HEK293 (cell line): ENCODE measurements around the gene ALDH9A1.
"Not testable (repeated sequence)": the region's sequence is repeated elsewhere in the genome, so short reads cannot be mapped to it uniquely, and the experiment has no call there.

ENCODE experiments used
- CTCF ChIA-PET: fragments of 350-600 bp; formaldehyde crosslinking; extraction: SDS; loops from one replicate; lab custom pipeline; 2021; ENCODE audit warnings: antibody characterized with exemption; lab: Yijun Ruan, JAX
- POLR2A ChIA-PET: fragments of 300-600 bp; formaldehyde crosslinking; extraction: SDS; loops from one replicate; lab custom pipeline; 2020; ENCODE audit warnings: antibody characterized with exemption, inconsistent platforms; lab: Yijun Ruan, JAX
- H3K27ac ChIP-seq: fragments of 200-500 bp; sonication (Bioruptor generic); 2 replicates; pipeline ENCODE4 v1.5.1; 2014; ENCODE audit warnings: low read depth, low read length, control low read depth, inconsistent platforms; ENCODE audit errors: extremely low read depth
- H3K36me3 ChIP-seq, 2 experiments: fragments of 200-500 bp in 1 of 2; sonication (Bioruptor generic) in 1 of 2; 1 replicate in 1 of 2; 2 replicates in 1 of 2; pipeline ENCODE4 v1.5.1; 2014 to 2017; ENCODE audit warnings: inconsistent platforms in 2 of 2, low read length in 2 of 2; ENCODE audit not compliant: control insufficient read depth in 2 of 2, insufficient read depth in 1 of 2
- H3K4me1 ChIP-seq: fragments of 200-500 bp; sonication (Bioruptor generic); 2 replicates; pipeline ENCODE4 v1.5.1; 2014; ENCODE audit warnings: mild to moderate bottlenecking, low read length, inconsistent platforms; ENCODE audit not compliant: control insufficient read depth, insufficient read depth
- H3K4me3 ChIP-seq: 2 replicates; pipeline ENCODE4 v1.5.1; 2011; ENCODE audit warnings: low read depth, mild to moderate bottlenecking, control low read depth, low read length, moderate library complexity
- H3K9me3 ChIP-seq: fragments of 200-500 bp; sonication (Bioruptor generic); 2 replicates; pipeline ENCODE4 v1.5.1; 2014; ENCODE audit warnings: low read depth, low read length, inconsistent platforms; ENCODE audit not compliant: control insufficient read depth, insufficient read depth
- HOXA7 ChIP-seq: sonication (generic); formaldehyde crosslinking; IDR thresholded peaks from 2 replicates; pipeline ENCODE4 v1.8.1; 2022; ENCODE audit warnings: missing genetic modification reagents, borderline replicate concordance
- ZNF266 ChIP-seq: fragments of 450-650 bp; formaldehyde crosslinking; IDR thresholded peaks from 2 replicates; pipeline ENCODE4 v1.5.1; 2016; ENCODE audit warnings: missing biosample characterization, missing genetic modification characterization, low read depth
- ZNF302 ChIP-seq: fragments of 450-650 bp; formaldehyde crosslinking; IDR thresholded peaks from 2 replicates; pipeline ENCODE4 v1.5.1; 2016; ENCODE audit warnings: missing biosample characterization, missing genetic modification characterization, low read depth
- ZNF366 ChIP-seq: fragments of 450-650 bp; formaldehyde crosslinking; conservative IDR thresholded peaks from 2 replicates; pipeline ENCODE4 v1.5.1; 2016; ENCODE audit warnings: missing biosample characterization, missing genetic modification characterization
- ZNF394 ChIP-seq: fragments of 450-650 bp; formaldehyde crosslinking; IDR thresholded peaks from 2 replicates; pipeline ENCODE4 v1.5.1; 2016; ENCODE audit warnings: missing biosample characterization, missing genetic modification characterization, mild to moderate bottlenecking, moderate library complexity, borderline replicate concordance
- ZNF423 ChIP-seq: fragments of 450-650 bp; formaldehyde crosslinking; IDR thresholded peaks from 2 replicates; pipeline ENCODE4 v1.5.1; 2016; ENCODE audit warnings: missing biosample characterization, missing genetic modification characterization
- ZNF426 ChIP-seq: fragments of 450-650 bp; formaldehyde crosslinking; IDR thresholded peaks from 2 replicates; pipeline ENCODE4 v1.5.1; 2017; ENCODE audit warnings: missing biosample characterization, missing genetic modification characterization, mild to moderate bottlenecking, inconsistent platforms, moderate library complexity
- ZNF514 ChIP-seq: fragments of 450-650 bp; formaldehyde crosslinking; IDR thresholded peaks from 2 replicates; pipeline ENCODE4 v1.5.1; 2016; ENCODE audit warnings: missing biosample characterization, missing genetic modification characterization
- ZNF549 ChIP-seq: fragments of 450-650 bp; IDR thresholded peaks from 2 replicates; pipeline ENCODE4 v1.5.1; 2018; ENCODE audit warnings: missing biosample characterization, missing genetic modification characterization, mild to moderate bottlenecking, inconsistent platforms, moderate library complexity
- ZNF654 ChIP-seq: fragments of 450-650 bp; formaldehyde crosslinking; IDR thresholded peaks from 2 replicates; pipeline ENCODE4 v1.5.1; 2016; ENCODE audit warnings: low read depth, missing biosample characterization, missing genetic modification characterization
- ZSCAN30 ChIP-seq: fragments of 450-650 bp; IDR thresholded peaks from 2 replicates; pipeline ENCODE4 v1.5.1; 2018; ENCODE audit warnings: missing biosample characterization, mild to moderate bottlenecking, missing genetic modification characterization, moderate library complexity
- TF ChIP-seq, protein P1 (sequence below): fragments of 450-650 bp; formaldehyde crosslinking; IDR thresholded peaks from 2 replicates; pipeline ENCODE4 v1.5.1; 2017; ENCODE audit warnings: missing biosample characterization, missing genetic modification characterization
- TF ChIP-seq, protein P2 (sequence below): fragments of 450-650 bp; formaldehyde crosslinking; IDR thresholded peaks from 2 replicates; pipeline ENCODE4 v1.5.1; 2016; ENCODE audit warnings: missing biosample characterization, missing genetic modification characterization
- TF ChIP-seq, protein P3 (sequence below): fragments of 450-650 bp; IDR thresholded peaks from 2 replicates; pipeline ENCODE4 v1.5.1; 2018; ENCODE audit warnings: missing biosample characterization, missing genetic modification characterization
- TF ChIP-seq, protein P4 (sequence below): fragments of 450-650 bp; formaldehyde crosslinking; IDR thresholded peaks from 2 replicates; pipeline ENCODE4 v1.5.1; 2016; ENCODE audit warnings: missing biosample characterization, missing genetic modification characterization, borderline replicate concordance

ALDH9A1 gene

DNA sequence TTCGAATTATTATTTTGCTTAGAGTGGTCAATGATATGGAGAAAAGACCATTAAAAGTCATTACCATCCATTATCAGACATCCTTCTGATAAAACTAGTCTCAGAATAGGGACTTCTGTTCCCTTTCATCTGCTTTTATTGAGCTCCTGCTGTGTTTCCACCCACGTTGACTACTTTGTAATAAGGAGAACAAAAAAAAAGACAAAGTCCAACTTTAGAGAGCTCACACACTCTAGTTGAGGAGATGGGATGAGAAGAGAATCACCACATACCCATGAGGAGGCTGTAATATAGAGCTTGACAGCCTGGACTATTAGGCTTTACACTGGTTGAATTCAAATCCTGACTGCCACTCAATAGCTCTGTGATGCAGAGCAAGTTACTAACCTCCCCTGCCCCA lies 27.8 kb upstream of the ALDH9A1 start (continued):
- TF ChIP-seq ZNF549, result no peak
- no peak for TF ChIP-seq HOXA7 (CRISPR knock-in tag)

DNA sequence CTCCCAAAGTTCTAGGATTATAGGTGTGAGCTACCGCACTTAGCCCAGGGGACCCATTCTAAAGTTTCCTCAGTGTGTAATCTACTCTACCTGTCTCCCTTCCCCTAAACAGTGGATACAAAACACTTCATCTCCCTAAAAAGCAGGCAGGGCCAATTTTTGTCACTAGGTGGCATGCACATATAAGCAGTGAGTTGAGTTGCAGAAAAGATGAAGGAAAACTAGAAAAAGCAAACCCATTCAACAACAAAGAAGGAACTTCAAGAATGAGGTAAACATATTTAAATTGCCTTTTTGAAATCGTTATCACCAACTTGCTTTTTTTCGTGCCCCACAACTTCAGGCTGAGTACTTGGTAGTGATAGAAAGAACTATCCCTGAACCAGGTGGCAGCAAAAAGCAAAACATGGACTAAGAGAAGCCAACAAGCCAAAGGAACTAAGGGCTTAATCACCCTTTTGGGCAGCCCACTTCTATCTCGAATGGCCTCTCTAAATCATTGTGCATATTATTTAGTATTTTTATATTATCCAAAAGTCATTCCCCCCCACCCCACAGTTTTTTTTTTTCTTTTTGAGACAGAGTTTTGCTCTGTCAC lies 19.7 kb upstream of the ALDH9A1 start:
- ChIA-PET POLR2A (no interaction called here), CTCF (interaction anchor here (0.6 to 1.7 kb wide), 14 partner anchors 9 to 766 kb away, joined by 3 to 15 read pairs (median 4); partner anchors contain the start of gene ALDH9A1)
- no peaks in the 10 kb centered on the region for H3K36me3 ChIP-seq
- H3K4me3 ChIP-seq, result no peak overlapping the region
- TF ChIP-seq ZNF302 (tag by site-specific recombination) (no peak), ZNF366 (peak; percentile 26; the same call in 1 of the 2 replicates), ZNF423 (tag by site-specific recombination) (no peak), ZSCAN30 (tag by site-specific recombination) (no peak), ZNF654 (tag by site-specific recombination) (peak; percentile 95)
- TF ChIP-seq, protein P1, sequence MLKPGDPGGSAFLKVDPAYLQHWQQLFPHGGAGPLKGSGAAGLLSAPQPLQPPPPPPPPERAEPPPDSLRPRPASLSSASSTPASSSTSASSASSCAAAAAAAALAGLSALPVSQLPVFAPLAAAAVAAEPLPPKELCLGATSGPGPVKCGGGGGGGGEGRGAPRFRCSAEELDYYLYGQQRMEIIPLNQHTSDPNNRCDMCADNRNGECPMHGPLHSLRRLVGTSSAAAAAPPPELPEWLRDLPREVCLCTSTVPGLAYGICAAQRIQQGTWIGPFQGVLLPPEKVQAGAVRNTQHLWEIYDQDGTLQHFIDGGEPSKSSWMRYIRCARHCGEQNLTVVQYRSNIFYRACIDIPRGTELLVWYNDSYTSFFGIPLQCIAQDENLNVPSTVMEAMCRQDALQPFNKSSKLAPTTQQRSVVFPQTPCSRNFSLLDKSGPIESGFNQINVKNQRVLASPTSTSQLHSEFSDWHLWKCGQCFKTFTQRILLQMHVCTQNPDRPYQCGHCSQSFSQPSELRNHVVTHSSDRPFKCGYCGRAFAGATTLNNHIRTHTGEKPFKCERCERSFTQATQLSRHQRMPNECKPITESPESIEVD (tag by site-specific recombination), result peak; percentile 78
- TF ChIP-seq, protein P2, sequence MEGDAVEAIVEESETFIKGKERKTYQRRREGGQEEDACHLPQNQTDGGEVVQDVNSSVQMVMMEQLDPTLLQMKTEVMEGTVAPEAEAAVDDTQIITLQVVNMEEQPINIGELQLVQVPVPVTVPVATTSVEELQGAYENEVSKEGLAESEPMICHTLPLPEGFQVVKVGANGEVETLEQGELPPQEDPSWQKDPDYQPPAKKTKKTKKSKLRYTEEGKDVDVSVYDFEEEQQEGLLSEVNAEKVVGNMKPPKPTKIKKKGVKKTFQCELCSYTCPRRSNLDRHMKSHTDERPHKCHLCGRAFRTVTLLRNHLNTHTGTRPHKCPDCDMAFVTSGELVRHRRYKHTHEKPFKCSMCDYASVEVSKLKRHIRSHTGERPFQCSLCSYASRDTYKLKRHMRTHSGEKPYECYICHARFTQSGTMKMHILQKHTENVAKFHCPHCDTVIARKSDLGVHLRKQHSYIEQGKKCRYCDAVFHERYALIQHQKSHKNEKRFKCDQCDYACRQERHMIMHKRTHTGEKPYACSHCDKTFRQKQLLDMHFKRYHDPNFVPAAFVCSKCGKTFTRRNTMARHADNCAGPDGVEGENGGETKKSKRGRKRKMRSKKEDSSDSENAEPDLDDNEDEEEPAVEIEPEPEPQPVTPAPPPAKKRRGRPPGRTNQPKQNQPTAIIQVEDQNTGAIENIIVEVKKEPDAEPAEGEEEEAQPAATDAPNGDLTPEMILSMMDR (tag by site-specific recombination), result peak; percentile 79
- H3K27ac ChIP-seq, result no peak overlapping the region
- no peaks in the 10 kb centered on the region; the same call in 1 of the 2 replicates for H3K9me3 ChIP-seq
- no peaks in the 10 kb centered on the region for H3K4me1 ChIP-seq

DNA sequence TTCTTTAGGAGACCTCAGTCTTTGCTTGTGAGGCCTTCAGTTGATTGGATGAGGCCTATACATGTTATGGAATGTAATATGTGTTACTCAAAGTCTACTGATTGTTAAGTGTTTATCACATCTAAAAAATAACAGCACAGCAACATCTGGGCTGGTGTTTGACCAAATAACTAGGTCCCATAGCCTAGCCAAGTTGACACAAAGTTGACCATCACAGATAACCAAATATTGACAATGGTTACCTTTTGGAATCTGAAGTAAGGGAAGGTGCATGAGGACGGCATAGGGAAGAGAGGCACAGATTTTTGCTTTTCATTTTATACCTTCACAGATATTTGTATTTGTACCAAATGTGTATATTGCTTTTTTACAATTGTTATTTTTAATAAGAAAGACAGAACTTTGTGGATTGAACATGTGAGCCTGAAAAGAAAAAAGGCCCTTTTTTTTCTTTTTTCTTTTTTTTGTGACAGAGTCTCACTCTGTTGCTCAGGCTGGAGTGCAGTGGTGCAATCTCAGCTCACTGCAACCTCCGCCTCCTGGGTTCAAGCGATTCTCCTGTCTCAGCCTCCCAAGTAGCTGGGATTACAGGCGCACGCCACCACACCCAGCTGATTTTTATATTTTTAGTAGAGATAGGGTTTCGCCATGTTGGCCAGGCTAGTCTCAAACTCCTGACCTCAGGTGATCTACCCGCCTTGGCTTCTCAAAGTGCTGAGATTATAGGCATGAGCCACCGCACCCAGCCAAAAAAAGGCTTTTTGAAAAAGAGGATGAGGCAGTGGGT lies 18.1 kb upstream of the ALDH9A1 start:
- not testable (repeated sequence) for H3K27ac ChIP-seq, H3K36me3 ChIP-seq, H3K9me3 ChIP-seq, H3K4me1 ChIP-seq, H3K4me3 ChIP-seq
- CTCF ChIA-PET, result interaction anchor here (0.6 to 1.7 kb wide), 6 partner anchors 10 to 199 kb away, joined by 3 to 15 read pairs (median 6); partner anchors contain the start of gene ALDH9A1
- POLR2A ChIA-PET, result interaction anchor here (1.0 kb wide), 1 partner anchor 198 kb away, joined by 13 read pairs; no protein-coding TSS in a partner anchor

DNA sequence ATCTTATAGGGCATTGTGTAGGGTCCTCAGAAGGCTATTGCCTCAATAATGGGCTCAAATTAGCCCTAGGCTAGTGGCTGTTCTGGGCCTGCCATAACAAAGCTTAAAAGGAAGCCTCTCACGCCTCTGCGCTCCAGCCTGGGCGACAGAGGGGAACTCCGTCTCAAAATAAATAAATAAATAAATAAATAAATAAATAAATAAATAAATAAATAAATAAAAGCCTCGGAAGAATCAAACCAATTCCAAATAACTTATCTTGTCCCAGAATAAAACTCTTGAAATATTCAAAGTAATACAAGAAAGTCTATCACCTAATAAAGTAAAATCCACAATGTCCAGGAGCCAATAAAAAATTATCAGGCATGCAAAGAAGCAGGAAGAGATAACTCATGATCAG lies 14.4 kb upstream of the ALDH9A1 start:
- ChIA-PET CTCF (interaction anchor here (0.5 to 0.8 kb wide), 2 partner anchors 111 to 202 kb away, joined by 3 to 4 read pairs; no protein-coding TSS in a partner anchor), POLR2A (no interaction called here)
- Histone ChIP-seq H3K36me3 (no peaks in the 10 kb centered on the region), H3K4me1 (no peaks in the 10 kb centered on the region), H3K27ac (no peak overlapping the region), H3K9me3 (no peaks in the 10 kb centered on the region; the same call in 1 of the 2 replicates), H3K4me3 (no peak overlapping the region)
- TF ChIP-seq ZNF514 (tag by site-specific recombination) (no peak), ZNF426 (peak; percentile 70), ZNF266 (peak; percentile 29; the same call in 1 of the 2 replicates), ZNF394 (peak; percentile 81)
- TF ChIP-seq, protein P3, sequence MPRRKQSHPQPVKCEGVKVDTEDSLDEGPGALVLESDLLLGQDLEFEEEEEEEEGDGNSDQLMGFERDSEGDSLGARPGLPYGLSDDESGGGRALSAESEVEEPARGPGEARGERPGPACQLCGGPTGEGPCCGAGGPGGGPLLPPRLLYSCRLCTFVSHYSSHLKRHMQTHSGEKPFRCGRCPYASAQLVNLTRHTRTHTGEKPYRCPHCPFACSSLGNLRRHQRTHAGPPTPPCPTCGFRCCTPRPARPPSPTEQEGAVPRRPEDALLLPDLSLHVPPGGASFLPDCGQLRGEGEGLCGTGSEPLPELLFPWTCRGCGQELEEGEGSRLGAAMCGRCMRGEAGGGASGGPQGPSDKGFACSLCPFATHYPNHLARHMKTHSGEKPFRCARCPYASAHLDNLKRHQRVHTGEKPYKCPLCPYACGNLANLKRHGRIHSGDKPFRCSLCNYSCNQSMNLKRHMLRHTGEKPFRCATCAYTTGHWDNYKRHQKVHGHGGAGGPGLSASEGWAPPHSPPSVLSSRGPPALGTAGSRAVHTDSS (tag by site-specific recombination), result no peak
- TF ChIP-seq, protein P4, sequence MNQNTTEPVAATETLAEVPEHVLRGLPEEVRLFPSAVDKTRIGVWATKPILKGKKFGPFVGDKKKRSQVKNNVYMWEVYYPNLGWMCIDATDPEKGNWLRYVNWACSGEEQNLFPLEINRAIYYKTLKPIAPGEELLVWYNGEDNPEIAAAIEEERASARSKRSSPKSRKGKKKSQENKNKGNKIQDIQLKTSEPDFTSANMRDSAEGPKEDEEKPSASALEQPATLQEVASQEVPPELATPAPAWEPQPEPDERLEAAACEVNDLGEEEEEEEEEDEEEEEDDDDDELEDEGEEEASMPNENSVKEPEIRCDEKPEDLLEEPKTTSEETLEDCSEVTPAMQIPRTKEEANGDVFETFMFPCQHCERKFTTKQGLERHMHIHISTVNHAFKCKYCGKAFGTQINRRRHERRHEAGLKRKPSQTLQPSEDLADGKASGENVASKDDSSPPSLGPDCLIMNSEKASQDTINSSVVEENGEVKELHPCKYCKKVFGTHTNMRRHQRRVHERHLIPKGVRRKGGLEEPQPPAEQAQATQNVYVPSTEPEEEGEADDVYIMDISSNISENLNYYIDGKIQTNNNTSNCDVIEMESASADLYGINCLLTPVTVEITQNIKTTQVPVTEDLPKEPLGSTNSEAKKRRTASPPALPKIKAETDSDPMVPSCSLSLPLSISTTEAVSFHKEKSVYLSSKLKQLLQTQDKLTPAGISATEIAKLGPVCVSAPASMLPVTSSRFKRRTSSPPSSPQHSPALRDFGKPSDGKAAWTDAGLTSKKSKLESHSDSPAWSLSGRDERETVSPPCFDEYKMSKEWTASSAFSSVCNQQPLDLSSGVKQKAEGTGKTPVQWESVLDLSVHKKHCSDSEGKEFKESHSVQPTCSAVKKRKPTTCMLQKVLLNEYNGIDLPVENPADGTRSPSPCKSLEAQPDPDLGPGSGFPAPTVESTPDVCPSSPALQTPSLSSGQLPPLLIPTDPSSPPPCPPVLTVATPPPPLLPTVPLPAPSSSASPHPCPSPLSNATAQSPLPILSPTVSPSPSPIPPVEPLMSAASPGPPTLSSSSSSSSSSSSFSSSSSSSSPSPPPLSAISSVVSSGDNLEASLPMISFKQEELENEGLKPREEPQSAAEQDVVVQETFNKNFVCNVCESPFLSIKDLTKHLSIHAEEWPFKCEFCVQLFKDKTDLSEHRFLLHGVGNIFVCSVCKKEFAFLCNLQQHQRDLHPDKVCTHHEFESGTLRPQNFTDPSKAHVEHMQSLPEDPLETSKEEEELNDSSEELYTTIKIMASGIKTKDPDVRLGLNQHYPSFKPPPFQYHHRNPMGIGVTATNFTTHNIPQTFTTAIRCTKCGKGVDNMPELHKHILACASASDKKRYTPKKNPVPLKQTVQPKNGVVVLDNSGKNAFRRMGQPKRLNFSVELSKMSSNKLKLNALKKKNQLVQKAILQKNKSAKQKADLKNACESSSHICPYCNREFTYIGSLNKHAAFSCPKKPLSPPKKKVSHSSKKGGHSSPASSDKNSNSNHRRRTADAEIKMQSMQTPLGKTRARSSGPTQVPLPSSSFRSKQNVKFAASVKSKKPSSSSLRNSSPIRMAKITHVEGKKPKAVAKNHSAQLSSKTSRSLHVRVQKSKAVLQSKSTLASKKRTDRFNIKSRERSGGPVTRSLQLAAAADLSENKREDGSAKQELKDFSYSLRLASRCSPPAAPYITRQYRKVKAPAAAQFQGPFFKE, result no peak
